ENCODE data around the gene PIMREG.

PIMREG gene

GRCh38 chr17:6461246-6461645 is 17.0 kb downstream of the PIMREG start:
- no peak for DNase-seq (ENCODE audit: low read depth in 1 of 2, low spot score in 1 of 2)

DNA sequence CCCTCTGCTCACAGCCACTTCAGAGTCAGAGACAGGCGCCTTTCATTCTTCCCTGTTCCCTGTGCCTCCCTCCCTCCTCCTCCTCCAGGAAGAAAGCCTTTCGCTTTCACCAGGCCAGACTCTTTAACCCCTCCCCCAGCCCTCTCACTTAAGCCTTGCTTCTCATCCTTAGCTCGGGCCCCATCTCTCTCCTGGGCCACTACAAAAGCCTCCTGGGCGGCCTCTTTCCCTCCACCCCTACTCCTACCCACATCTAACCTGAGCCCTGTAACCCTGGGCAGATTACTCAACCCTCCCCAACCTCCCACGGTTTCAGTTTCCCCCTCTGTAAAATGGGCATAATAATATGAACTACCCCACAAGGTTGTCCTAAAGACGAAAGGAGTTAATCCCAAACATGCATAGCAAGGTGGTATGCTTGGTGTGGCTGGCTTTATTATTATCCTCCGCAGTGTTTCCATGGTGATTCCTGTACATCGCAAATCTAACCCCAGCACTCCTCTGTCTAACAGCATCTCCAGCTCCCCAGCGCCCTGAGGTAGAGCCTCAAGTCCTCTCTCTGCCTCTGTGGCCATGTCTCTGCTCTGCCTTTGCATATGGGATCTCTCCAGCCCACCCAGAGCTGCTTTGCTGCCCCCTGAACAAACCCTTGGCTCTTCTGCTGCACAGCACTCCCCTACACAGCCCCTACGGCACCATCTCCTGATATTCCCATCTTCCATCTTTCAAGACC is 17.7 kb downstream of the PIMREG start:
- no peak for DNase-seq (ENCODE audit: low read depth in 1 of 2, low spot score in 1 of 2)

DNA sequence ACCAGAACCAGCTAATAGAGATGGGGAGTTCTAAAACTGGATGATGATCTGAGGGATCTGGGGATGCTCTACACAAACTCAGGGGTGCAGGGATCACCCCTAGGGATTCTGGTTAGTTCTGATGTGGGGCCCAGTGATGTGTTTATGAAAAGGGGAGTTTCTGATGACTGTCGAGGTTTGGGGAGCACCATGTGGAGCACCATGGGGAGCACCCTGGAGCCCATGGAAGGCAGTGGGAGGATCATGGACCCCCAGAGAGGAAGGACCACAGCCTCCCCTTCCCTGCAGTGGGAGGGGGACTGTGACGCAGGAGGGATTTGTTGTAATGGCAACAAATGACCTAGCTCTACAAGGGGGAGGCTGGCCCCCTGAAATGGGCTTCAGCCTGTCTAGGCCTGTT is 18.4 kb downstream of the PIMREG start:
- DNase-seq (ENCODE audit: low read depth in 1 of 2, low spot score in 1 of 2), result no peak

GRCh38 chr17:6463616-6464445 is 19.6 kb downstream of the PIMREG start:
- no peak for DNase-seq (ENCODE audit: low read depth in 1 of 2, low spot score in 1 of 2)

DNA sequence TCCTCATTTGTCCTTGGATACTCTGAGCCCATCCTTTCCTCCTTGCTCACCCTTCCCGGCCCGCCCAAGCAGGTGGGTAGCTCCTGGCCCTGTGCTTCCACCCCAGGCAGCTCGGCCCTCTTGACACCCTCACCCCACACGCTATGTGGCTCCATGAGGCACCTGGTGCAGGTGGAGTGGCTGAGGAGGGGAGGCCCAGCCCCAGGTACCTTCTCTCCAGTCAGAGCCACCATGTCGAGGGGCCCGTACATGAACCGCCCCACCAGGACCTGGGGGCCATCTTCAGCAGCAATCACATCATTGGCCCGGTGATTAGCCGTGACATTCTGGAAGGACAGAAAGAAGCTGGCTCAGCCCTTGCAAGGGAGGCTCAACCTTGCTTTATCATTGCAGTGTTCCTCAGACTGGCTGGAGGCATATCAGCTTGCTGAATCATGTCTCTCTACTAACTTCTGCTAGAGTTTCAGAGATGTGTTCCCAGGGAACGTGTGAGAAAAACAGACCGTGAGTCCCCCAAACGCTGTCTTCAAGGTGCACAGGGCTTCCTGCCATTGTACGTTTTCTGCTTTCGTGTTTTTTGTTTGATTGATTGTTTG is 20.3 kb downstream of the PIMREG start:
- no peak for DNase-seq (ENCODE audit: low read depth in 1 of 2, low spot score in 1 of 2)

GRCh38 chr17:6465206-6466003 is 21.1 kb downstream of the PIMREG start:
- no peak for DNase-seq (ENCODE audit: low read depth in 1 of 2, low spot score in 1 of 2)

- no peak for DNase-seq (ENCODE audit: low read depth in 1 of 2, low spot score in 1 of 2)
Observed at GRCh38 chr17:6467567-6467966, 23.3 kb downstream of the PIMREG start.

DNA sequence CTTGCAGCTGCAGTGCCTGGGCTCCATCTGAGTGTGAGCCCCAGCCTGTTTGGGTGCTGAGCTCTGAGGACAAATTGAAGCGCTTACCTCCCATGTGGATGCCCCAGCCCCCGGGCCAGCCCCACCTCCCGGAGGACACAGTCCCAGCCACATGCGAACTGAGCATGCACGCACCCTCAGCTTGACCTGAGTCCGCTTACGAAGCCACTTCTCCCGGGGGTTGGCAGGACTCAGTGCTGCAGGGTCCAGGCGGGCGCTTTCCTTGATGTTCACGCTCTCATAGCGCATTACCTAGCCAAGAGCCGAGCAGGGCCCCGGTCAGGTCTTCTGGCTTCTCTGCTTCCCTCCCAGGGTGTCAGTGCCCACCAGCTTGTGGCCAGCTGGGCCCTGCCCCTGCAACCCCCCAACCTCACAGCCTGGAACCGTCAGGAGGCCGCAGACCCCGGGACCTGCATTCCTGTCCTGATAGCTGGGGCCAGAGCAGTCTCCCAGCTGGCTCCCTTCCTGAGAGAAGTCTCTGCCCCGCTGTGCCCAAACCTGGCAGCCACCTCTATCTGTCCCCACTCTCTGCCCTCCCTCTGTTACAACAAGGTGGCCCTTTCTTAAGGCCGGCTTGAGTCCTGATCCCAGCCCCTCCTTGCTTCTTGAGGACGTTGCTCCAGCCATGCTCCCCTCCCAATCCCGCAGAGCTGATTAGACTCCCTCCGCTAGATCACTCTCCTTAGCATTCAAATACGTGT is 24.0 kb downstream of the PIMREG start:
- DNase-seq (ENCODE audit: low read depth in 1 of 2, low spot score in 1 of 2), result no peak

- DNase-seq (ENCODE audit: low read depth in 1 of 2, low spot score in 1 of 2), result no peak
Observed at GRCh38 chr17:6470146-6470718, 26.0 kb downstream of the PIMREG start.

GRCh38 chr17:6470751-6471521 is 26.7 kb downstream of the PIMREG start:
- no peak for DNase-seq (ENCODE audit: low read depth in 1 of 2, low spot score in 1 of 2)

- no peak for DNase-seq (ENCODE audit: low read depth in 1 of 2, low spot score in 1 of 2)
Observed at GRCh38 chr17:6471531-6472465, 27.5 kb downstream of the PIMREG start.

GRCh38 chr17:6472517-6472916 is 28.3 kb downstream of the PIMREG start:
- no peak for DNase-seq (ENCODE audit: low read depth in 1 of 2, low spot score in 1 of 2)

- peak; percentile 38 to 43 for DNase-seq (ENCODE audit: low read depth in 1 of 2, low spot score in 1 of 2)
Observed at GRCh38 chr17:6473128-6473767, 29.0 kb downstream of the PIMREG start.

DNA sequence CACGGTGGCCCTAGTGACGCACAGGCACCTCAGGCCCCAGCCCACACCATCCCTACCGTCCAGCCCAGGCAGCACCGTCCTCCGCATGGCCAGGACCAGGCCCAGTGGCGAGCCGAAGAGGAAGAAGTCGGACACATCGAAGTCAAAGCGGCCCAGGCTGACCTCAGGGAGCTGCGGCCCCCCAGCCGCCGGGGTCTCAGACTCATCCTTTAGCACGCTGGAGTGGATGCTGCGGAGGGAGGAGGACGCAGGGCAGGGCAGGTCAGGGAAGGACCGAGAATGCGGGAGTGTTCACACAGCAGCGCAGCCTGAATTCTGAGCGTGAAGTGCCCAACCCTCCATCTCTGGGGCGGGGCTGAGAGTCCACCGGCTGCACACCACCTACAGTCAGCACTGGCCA is 30.1 kb downstream of the PIMREG start:
- no peak for DNase-seq (ENCODE audit: low read depth in 1 of 2, low spot score in 1 of 2)

DNA sequence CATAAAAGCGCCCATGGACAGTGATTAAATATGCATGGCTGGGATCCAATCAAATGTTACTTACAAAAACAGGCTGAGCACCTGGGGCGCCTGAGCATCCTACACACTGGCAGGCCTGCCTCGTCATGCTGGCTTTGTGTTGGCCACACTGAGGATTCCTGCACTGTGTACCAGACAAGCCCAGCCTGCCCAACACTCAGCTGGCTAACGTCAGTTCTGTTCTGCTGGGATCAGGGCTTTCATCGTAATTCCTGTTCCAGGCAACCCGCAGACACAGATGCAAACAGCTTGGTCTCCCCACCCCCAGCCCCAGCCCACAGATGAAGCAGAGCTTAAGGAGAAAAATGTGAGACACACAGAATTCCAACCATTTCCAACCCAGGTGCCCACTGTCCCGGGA is 30.7 kb downstream of the PIMREG start:
- no peak for DNase-seq (ENCODE audit: low read depth in 1 of 2, low spot score in 1 of 2)

DNA sequence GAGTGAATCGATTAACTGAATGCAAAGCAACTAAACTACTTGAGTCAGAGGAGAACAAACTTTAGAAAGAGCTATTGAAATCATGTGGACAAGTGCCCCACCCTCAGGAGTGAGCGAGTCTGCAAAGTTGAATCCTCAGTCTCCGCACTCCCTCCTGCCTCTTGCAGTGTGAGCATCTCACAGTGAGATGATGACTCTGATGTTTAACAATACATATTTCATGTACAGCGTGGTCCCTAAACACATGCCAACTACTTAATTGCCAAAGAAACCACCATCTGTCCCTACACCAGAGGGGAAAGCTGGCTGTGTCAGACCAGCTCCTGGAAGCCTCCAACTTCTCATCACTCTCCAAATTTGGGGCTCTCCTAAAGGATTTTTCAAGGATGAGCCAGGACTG is 31.2 kb downstream of the PIMREG start:
- no peak for DNase-seq (ENCODE audit: low read depth in 1 of 2, low spot score in 1 of 2)

- DNase-seq (ENCODE audit: low read depth in 1 of 2, low spot score in 1 of 2), result no peak
Observed at GRCh38 chr17:6476076-6476809, 32.0 kb downstream of the PIMREG start.
